Measurements from ENCODE around the gene ROBO3. TPM values are rescaled to one million over a fixed set of nuclear protein-coding genes. Genes with fewer than 3 reads are reported as not detected.

Gene ROBO3
- total RNA-seq (2014; rRNA removed; shearing (Covaris generic)): 10.5 and 12.1 TPM in 2 replicates
- 9.9 and 12.1 TPM in 2 replicates for polyA plus RNA-seq (2016; fragmentation: Nextera tagmentation; extraction: Ambion mirVana)

DNA sequence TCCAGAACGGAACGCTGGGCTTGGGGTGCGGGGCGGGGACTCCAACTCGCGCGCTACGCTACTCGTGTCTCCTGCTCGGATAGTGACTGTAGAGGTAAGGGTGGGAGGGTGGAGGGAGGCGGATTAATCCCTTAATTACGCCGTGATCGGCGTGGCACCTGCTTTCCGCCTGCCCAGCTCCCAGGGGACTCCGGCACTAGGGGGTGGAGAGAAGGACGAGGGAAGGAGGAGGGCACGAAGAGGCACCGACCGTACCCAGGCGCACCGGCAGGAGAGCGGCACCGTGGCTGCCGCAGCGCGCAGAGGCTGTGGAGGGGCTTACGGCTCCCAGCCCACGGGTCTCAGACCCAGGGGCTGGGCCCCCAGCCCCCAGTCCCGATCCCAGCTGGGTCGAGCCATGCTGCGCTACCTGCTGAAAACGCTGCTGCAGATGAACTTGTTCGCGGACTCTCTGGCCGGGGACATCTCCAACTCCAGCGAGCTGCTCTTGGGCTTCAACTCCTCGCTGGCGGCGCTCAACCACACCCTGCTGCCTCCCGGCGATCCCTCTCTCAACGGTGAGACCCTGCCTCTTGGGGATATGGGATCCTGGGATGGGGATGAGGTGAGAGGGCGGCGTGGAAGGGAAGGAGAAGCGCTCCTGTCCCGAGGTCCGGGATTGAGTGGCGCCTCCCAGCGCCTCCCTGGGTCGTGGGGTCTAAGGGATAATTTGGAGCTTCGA is at the start of gene ROBO3:
TSS of gene ROBO3 (plus strand) at position 252 of the 721 bp plus-strand sequence. CDS start at position 398, 146 bp downstream.
- WGBS, 2 experiments (ENCODE audit: low coverage in 1 of 2, low lambda C conversion rate in 2 of 2, missing lambda C conversion rate in 2 of 2): 2 to 3% methylated on average over 43 to 53 of the region's 53 CpGs
- Histone ChIP-seq H4K20me1 (ENCODE audit: insufficient read depth) (no peaks in the 10 kb centered on the region), H3K9me3 (ENCODE audit: low read depth) (no peaks in the 10 kb centered on the region), H3K4me1 (ENCODE audit: insufficient read depth) (0 out of 2 replicates have a peak, but pooled peaks cover 10% of the 10 kb centered on the region), H3K9me2 (ENCODE audit: insufficient read depth) (no peaks in the 10 kb centered on the region), H3K4me2 (ENCODE audit: unreplicated experiment) (peak within 1 kb of the TSS; percentile 63), H3K27me3 (replicated peaks; ENCODE audit: insufficient read depth) (peaks cover 85% of the 10 kb centered on the region), H3F3A (ENCODE audit: insufficient read depth) (no peaks in the 10 kb centered on the region), H2AFZ (0 out of 2 replicates have a peak within 1 kb of the TSS, but pooled peaks have one; percentile 56), H3K36me3 (ENCODE audit: low read depth) (no peaks in the 10 kb centered on the region), H3K4me3 (peak within 1 kb of the TSS; percentile 53), H3K79me2 (ENCODE audit: insufficient read depth) (no peaks in the 10 kb centered on the region), H3K27ac (no peak within 1 kb of the TSS), H3K9ac (no peak within 1 kb of the TSS)
- TF ChIP-seq EZH2phosphoT487 (IDR thresholded peaks at IDR 0.05; ENCODE audit: insufficient read depth, low read depth) (no peak), EZH2 (IDR thresholded peaks at IDR 0.05; ENCODE audit: insufficient read depth, poor library complexity, severe bottlenecking) (no peak)
- no peak for DNase-seq
- in situ Hi-C loops (cut with MboI): loop anchor here (25.0 kb wide), 1 partner anchor 453 kb away; the partner anchor contains the start of gene OR8B4

DNA sequence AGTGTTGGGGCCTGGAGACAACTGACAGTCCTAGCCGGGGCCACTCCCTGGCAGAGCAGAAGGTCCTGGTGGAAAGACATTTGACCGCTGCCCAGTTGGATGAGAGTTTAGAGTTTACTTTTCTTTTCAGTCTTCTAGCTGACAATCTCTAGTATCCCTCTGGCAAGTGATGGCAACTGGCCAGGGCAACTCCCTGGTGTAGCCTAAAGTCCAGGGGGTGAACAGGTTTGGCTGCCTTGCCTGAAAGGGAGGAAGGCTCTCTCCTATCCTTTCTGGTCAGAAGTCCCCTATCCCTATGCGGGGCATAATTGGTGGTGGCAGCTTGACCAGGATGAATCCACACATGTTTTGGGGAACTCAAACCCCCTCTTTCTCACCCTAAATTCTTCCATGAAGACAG is 48.2 kb upstream of the ROBO3 start:
- in situ Hi-C loops (cut with MboI): no loop called here

DNA sequence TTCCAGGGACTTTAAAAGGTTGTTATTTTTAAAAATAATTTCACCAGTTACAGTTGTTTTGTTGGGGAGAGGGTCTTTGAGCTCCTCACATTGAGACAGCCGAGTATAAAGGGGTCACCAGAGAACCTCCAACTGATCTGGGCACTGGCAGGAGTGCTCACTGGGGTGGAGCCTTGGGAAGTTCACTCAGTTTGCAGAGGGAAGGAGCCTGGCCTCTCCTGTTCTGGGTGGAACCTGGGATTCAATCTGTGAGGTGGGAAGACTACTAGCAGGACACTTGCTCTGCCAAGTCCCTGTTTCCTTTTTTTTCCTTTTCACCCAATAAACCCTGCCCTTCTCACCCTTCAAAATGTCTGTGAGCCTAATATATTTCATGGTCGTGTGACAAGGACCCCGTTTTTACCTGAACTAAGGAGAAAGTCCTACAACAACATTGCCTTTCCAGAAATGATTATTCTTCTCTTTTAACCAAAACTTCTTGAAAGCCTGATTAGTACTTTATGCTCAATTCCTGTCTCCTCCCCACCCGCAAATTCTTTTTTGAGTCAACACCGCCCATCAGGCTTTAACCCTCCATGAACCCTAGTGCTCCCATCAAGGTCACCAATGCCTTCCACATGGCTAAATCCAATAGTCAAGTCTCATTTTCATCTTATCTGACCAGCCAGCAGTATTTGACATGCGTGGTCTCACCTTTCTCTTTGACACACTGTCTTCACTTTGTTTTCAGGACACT is 43.1 kb upstream of the ROBO3 start:
- H3K27me3 ChIP-seq (replicated peaks; ENCODE audit: insufficient read depth): peaks cover 31% of the 10 kb centered on the region
- in situ Hi-C loops (cut with MboI): no loop called here
- no peak overlapping the region for H3K4me2 ChIP-seq (ENCODE audit: unreplicated experiment)
- TF ChIP-seq EZH2phosphoT487 (IDR thresholded peaks at IDR 0.05; ENCODE audit: insufficient read depth, low read depth) (no peak), EZH2 (IDR thresholded peaks at IDR 0.05; ENCODE audit: insufficient read depth, poor library complexity, severe bottlenecking) (no peak)
- H3K79me2 ChIP-seq (ENCODE audit: insufficient read depth): no peaks in the 10 kb centered on the region
- H3K27ac ChIP-seq: no peak overlapping the region
- no peak for DNase-seq
- no peaks in the 10 kb centered on the region for H3K36me3 ChIP-seq (ENCODE audit: low read depth)
- no peaks in the 10 kb centered on the region for H3K4me1 ChIP-seq (ENCODE audit: insufficient read depth)
- H3K4me3 ChIP-seq: no peak overlapping the region
- H2AFZ ChIP-seq: no peak overlapping the region
- H3K9ac ChIP-seq: no peak overlapping the region
- no peaks in the 10 kb centered on the region for H3K9me2 ChIP-seq (ENCODE audit: insufficient read depth)
- no peaks in the 10 kb centered on the region for H3F3A ChIP-seq (ENCODE audit: insufficient read depth)
- no peaks in the 10 kb centered on the region for H4K20me1 ChIP-seq (ENCODE audit: insufficient read depth)
- no peaks in the 10 kb centered on the region for H3K9me3 ChIP-seq (ENCODE audit: low read depth)
- 27 to 33% methylated on average over 6 of the region's 6 CpGs for WGBS, 2 experiments (ENCODE audit: low coverage in 1 of 2, low lambda C conversion rate in 2 of 2, missing lambda C conversion rate in 2 of 2)

More for the DNA sequence above, 48.2 kb upstream of the ROBO3 start:
- H3K4me2 ChIP-seq (ENCODE audit: unreplicated experiment): no peak overlapping the region
- H3K9me2 ChIP-seq (ENCODE audit: insufficient read depth): no peaks in the 10 kb centered on the region
- H3K4me1 ChIP-seq (ENCODE audit: insufficient read depth): peaks cover 15% of the 10 kb centered on the region
- TF ChIP-seq EZH2phosphoT487 (IDR thresholded peaks at IDR 0.05; ENCODE audit: insufficient read depth, low read depth): no peak
- TF ChIP-seq EZH2 (IDR thresholded peaks at IDR 0.05; ENCODE audit: insufficient read depth, poor library complexity, severe bottlenecking): no peak
- no peak overlapping the region for H2AFZ ChIP-seq
- H3K27me3 ChIP-seq (replicated peaks; ENCODE audit: insufficient read depth): peaks cover 37% of the 10 kb centered on the region
- H3K4me3 ChIP-seq: no peak overlapping the region
- no peak for DNase-seq
- 82 to 84% methylated on average over 3 of the region's 3 CpGs for WGBS, 2 experiments (ENCODE audit: low coverage in 1 of 2, low lambda C conversion rate in 2 of 2, missing lambda C conversion rate in 2 of 2)
- no peaks in the 10 kb centered on the region for H4K20me1 ChIP-seq (ENCODE audit: insufficient read depth)
- peaks cover 15% of the 10 kb centered on the region for H3F3A ChIP-seq (ENCODE audit: insufficient read depth)
- no peak overlapping the region for H3K9ac ChIP-seq
- H3K79me2 ChIP-seq (ENCODE audit: insufficient read depth): no peaks in the 10 kb centered on the region
- no peaks in the 10 kb centered on the region for H3K9me3 ChIP-seq (ENCODE audit: low read depth)
- H3K27ac ChIP-seq: no peak overlapping the region
- H3K36me3 ChIP-seq (ENCODE audit: low read depth): no peaks in the 10 kb centered on the region

GRCh38 chr11:124823512-124824376 is 41.5 kb upstream of the ROBO3 start:
- in situ Hi-C loops (cut with MboI): no loop called here
- Histone ChIP-seq H3K9me3 (ENCODE audit: low read depth) (no peaks in the 10 kb centered on the region), H3K27me3 (replicated peaks; ENCODE audit: insufficient read depth) (peaks cover 19% of the 10 kb centered on the region; the same call in 1 of the 2 replicates), H3K79me2 (ENCODE audit: insufficient read depth) (no peaks in the 10 kb centered on the region), H3K36me3 (ENCODE audit: low read depth) (no peaks in the 10 kb centered on the region), H3K4me2 (ENCODE audit: unreplicated experiment) (no peak overlapping the region), H3K27ac (no peak overlapping the region), H3K9ac (no peak overlapping the region), H3K4me1 (ENCODE audit: insufficient read depth) (no peaks in the 10 kb centered on the region), H4K20me1 (ENCODE audit: insufficient read depth) (no peaks in the 10 kb centered on the region), H3K4me3 (no peak overlapping the region), H2AFZ (no peak overlapping the region), H3K9me2 (ENCODE audit: insufficient read depth) (no peaks in the 10 kb centered on the region), H3F3A (ENCODE audit: insufficient read depth) (no peaks in the 10 kb centered on the region)
- 47 to 51% methylated on average over 8 of the region's 8 CpGs for WGBS, 2 experiments (ENCODE audit: low coverage in 1 of 2, low lambda C conversion rate in 2 of 2, missing lambda C conversion rate in 2 of 2)
- TF ChIP-seq EZH2 (IDR thresholded peaks at IDR 0.05; ENCODE audit: insufficient read depth, poor library complexity, severe bottlenecking): no peak
- no peak for TF ChIP-seq EZH2phosphoT487 (IDR thresholded peaks at IDR 0.05; ENCODE audit: insufficient read depth, low read depth)
- no peak for DNase-seq

Data from GM23248 (cell line).